CD14-positive monocyte (primary cell): ENCODE results near the gene CXCL17. TPM values are rescaled to one million over a fixed set of nuclear protein-coding genes. Genes with fewer than 3 reads are reported as not detected.

ENCODE experiments used
- DNase-seq, 3 donors: peaks; one replicate each; pipeline ENCODE4 v3.0.0-alpha.2; 2011 to 2022
- H2AFZ ChIP-seq: 2 replicates; pipeline ENCODE4 v1.6.0; 2012; ENCODE audit warnings: mild to moderate bottlenecking, low read depth, low read length, inconsistent platforms; ENCODE audit not compliant: insufficient read depth, poor library complexity, severe bottlenecking
- H3K27ac ChIP-seq, 2 donors: 1 replicate in 1 of 2; 2 replicates in 1 of 2; pipeline ENCODE4 v1.5.1; 2012 to 2013; ENCODE audit warnings: low read length in 2 of 2, control low read depth in 1 of 2, inconsistent platforms in 1 of 2, low read depth in 1 of 2, mild to moderate bottlenecking in 1 of 2
- H3K27me3 ChIP-seq, 2 donors: one replicate each; pipeline versions ENCODE4 v1.6.0 to v1.6.1; 2011 to 2013; ENCODE audit warnings: low read length in 2 of 2; ENCODE audit not compliant: control insufficient read depth in 2 of 2, insufficient read depth in 2 of 2
- H3K36me3 ChIP-seq, 2 donors: replicated peaks in 1 of 2; 1 replicate in 1 of 2; 2 replicates in 1 of 2; pipeline versions ENCODE4 v1.5.1 to v1.6.1; 2012 to 2013; ENCODE audit warnings: low read length in 2 of 2, control low read depth in 1 of 2, inconsistent platforms in 1 of 2, mild to moderate bottlenecking in 1 of 2; ENCODE audit not compliant: insufficient read depth in 2 of 2, control insufficient read depth in 1 of 2
- H3K4me1 ChIP-seq, 2 donors: 1 replicate in 1 of 2; 2 replicates in 1 of 2; pipeline versions ENCODE4 v1.5.1 to v1.6.1; 2012 to 2013; ENCODE audit warnings: low read length in 2 of 2, control low read depth in 1 of 2, inconsistent platforms in 1 of 2, mild to moderate bottlenecking in 1 of 2, moderate library complexity in 1 of 2; ENCODE audit not compliant: insufficient read depth in 2 of 2, control insufficient read depth in 1 of 2
- H3K4me2 ChIP-seq: replicated peaks from 2 replicates; pipeline ENCODE3; 2012; ENCODE audit warnings: low read length, moderate library complexity, mild to moderate bottlenecking; ENCODE audit not compliant: poor library complexity, severe bottlenecking; ENCODE audit errors: extremely low read depth
- H3K4me3 ChIP-seq, 3 experiments: fragments of 200-600 bp in 1 of 3; sonication (generic) in 1 of 3; replicated peaks in 1 of 3; 1 replicate in 2 of 3; 2 replicates in 1 of 3; pipeline ENCODE4 v1.5.1; 2011 to 2013; ENCODE audit warnings: low read length in 3 of 3, mild to moderate bottlenecking in 3 of 3, control low read depth in 2 of 3, low read depth in 2 of 3, inconsistent platforms in 1 of 3, moderate library complexity in 1 of 3
- H3K79me2 ChIP-seq: 2 replicates; pipeline ENCODE4 v1.6.0; 2012; ENCODE audit warnings: mild to moderate bottlenecking, control low read depth, inconsistent platforms, low read length, moderate library complexity; ENCODE audit not compliant: insufficient read depth
- H3K9ac ChIP-seq: 2 replicates; pipeline ENCODE4 v1.6.0; 2017; ENCODE audit warnings: low read length, mild to moderate bottlenecking; ENCODE audit not compliant: insufficient read depth, poor library complexity, severe bottlenecking
- H3K9me3 ChIP-seq, 2 donors: replicated peaks in 1 of 2; 1 replicate in 1 of 2; 2 replicates in 1 of 2; pipeline versions ENCODE4 v1.5.1 to v1.6.1; 2012 to 2013; ENCODE audit warnings: low read length in 2 of 2, control low read depth in 1 of 2; ENCODE audit not compliant: control insufficient read depth in 1 of 2, insufficient read depth in 1 of 2
- H4K20me1 ChIP-seq: 2 replicates; pipeline ENCODE4 v1.6.0; 2012; ENCODE audit warnings: mild to moderate bottlenecking, low read length, control low read depth, moderate library complexity; ENCODE audit not compliant: insufficient read depth
- H3K27ac Mint-ChIP-seq, 7 donors: one replicate each; pipeline ENCODE4 v1.8.0; 2020; ENCODE audit warnings: mild to moderate bottlenecking in 7 of 7, mixed read lengths in 7 of 7, moderate library complexity in 6 of 7, inconsistent platforms in 2 of 7
- H3K27me3 Mint-ChIP-seq, 3 donors: one replicate each; pipeline ENCODE4 v1.8.0; 2021 to 2022; ENCODE audit warnings: low read depth in 3 of 3, mild to moderate bottlenecking in 3 of 3, mixed read lengths in 3 of 3, moderate library complexity in 3 of 3, inconsistent platforms in 1 of 3
- H3K36me3 Mint-ChIP-seq, 2 donors: one replicate each; pipeline ENCODE4 v1.8.0; 2020; ENCODE audit warnings: mixed read lengths in 2 of 2, inconsistent platforms in 1 of 2, mild to moderate bottlenecking in 1 of 2
- H3K4me1 Mint-ChIP-seq: one replicate; pipeline ENCODE4 v1.8.0; 2020; ENCODE audit warnings: mild to moderate bottlenecking, mixed read lengths
- H3K4me3 Mint-ChIP-seq, 2 donors: one replicate each; pipeline ENCODE4 v1.8.0; 2020; ENCODE audit warnings: mild to moderate bottlenecking in 2 of 2, mixed read lengths in 2 of 2, moderate library complexity in 1 of 2
- H3K9me3 Mint-ChIP-seq, 7 donors: one replicate each; pipeline ENCODE4 v1.8.0; 2020 to 2022; ENCODE audit warnings: mixed read lengths in 7 of 7, mild to moderate bottlenecking in 6 of 7, moderate library complexity in 6 of 7, inconsistent platforms in 2 of 7
- CTCF ChIP-seq: fragments of 200-600 bp; IDR thresholded peaks from one replicate; pipeline ENCODE4 v1.8.0; 2022; ENCODE audit warnings: antibody characterized with exemption, mild to moderate bottlenecking
- WGBS: methylation state at CpG from one replicate; pipeline ENCODE4 v1.1.5; 2013; ENCODE audit warnings: missing lambda C conversion rate; ENCODE audit not compliant: insufficient coverage; 5-methylcytosine and 5-hydroxymethylcytosine counted together
- intact Hi-C, 2 donors: fragments of 100-400 bp; cut with micrococcal nuclease; formaldehyde crosslinking; loops; one replicate each; pipeline versions ENCODE4 v1.15.0 to v1.15.1; 2023
- polyA plus RNA-seq, 3 donors: library from polyadenylated mRNA; depleted of rRNA in 1 of 3; unstranded in 2 of 3; stranded (reverse) in 1 of 3; fragments of 300-500 nt in 2 of 3; fragments of >200 nt in 1 of 3; fragmentation: Illumina TruSeq in 2 of 3; gene quantifications; 1 replicate in 2 of 3; 2 replicates in 1 of 3; pipeline ENCODE4 v1.2.3, GENCODE V29; 2012 to 2021

CXCL17 gene
- polyA plus RNA-seq, 3 donors, result not detected

GRCh38 chr19:42412661-42413076 lies 30.1 kb downstream of the CXCL17 start:
- no peaks in the 10 kb centered on the region for H3K4me1 Mint-ChIP-seq
- Histone ChIP-seq H3K9ac (no peak overlapping the region), H3K9me3 (no peaks in the 10 kb centered on the region), H3K27ac (no peak overlapping the region), H3K4me1 (no peaks in the 10 kb centered on the region), H3K27me3 (no peaks in the 10 kb centered on the region), H3K79me2 (no peaks in the 10 kb centered on the region), H3K36me3 (no peaks in the 10 kb centered on the region), H3K4me3 (no peak overlapping the region), H4K20me1 (no peaks in the 10 kb centered on the region), H2AFZ (no peak overlapping the region), H3K4me2 (no peak overlapping the region)
- no peak for TF ChIP-seq CTCF
- peaks cover 0 to 2% (median 0%) of the 10 kb centered on the region in 7 donors for H3K9me3 Mint-ChIP-seq
- no peak overlapping the region for H3K27ac Mint-ChIP-seq
- WGBS, result 94% methylated on average over 2 of the region's 4 CpGs
- H3K4me3 Mint-ChIP-seq, result no peak overlapping the region
- no peak for DNase-seq
- peaks cover 0 to 8% (median 2%) of the 10 kb centered on the region in 3 donors for H3K27me3 Mint-ChIP-seq
- intact Hi-C loops, result no loop called here
- peaks cover 3 to 9% of the 10 kb centered on the region in 2 donors for H3K36me3 Mint-ChIP-seq

- H3K27ac ChIP-seq, result no peak overlapping the region
- no peaks in the 10 kb centered on the region for H3K27me3 ChIP-seq
- DNase-seq, result no peak
- no peak overlapping the region for H3K9ac ChIP-seq
- no peaks in the 10 kb centered on the region for H3K4me1 ChIP-seq
- H3K36me3 Mint-ChIP-seq, result peaks cover 8 to 9% of the 10 kb centered on the region in 2 donors
- no peak overlapping the region for H3K27ac Mint-ChIP-seq
- no peak overlapping the region for H3K4me3 ChIP-seq
- TF ChIP-seq CTCF, result no peak
- H3K4me3 Mint-ChIP-seq, result no peak overlapping the region
- H3K9me3 ChIP-seq, result no peaks in the 10 kb centered on the region
- intact Hi-C loops, result no loop called here
- H3K9me3 Mint-ChIP-seq, result peaks cover 0 to 2% (median 0%) of the 10 kb centered on the region in 7 donors
- H3K4me1 Mint-ChIP-seq, result no peaks in the 10 kb centered on the region
- no peaks in the 10 kb centered on the region for H4K20me1 ChIP-seq
- no peak overlapping the region for H2AFZ ChIP-seq
- WGBS, result 92% methylated on average over 7 of the region's 7 CpGs
- no peak overlapping the region for H3K4me2 ChIP-seq
- H3K27me3 Mint-ChIP-seq, result peaks cover 0 to 9% (median 2%) of the 10 kb centered on the region in 3 donors
- no peaks in the 10 kb centered on the region for H3K79me2 ChIP-seq
- H3K36me3 ChIP-seq, result no peaks in the 10 kb centered on the region
These were observed 30.5 kb downstream of the CXCL17 start for GRCh38 chr19:42412227-42412626.
